GM18511 (cell line): ENCODE data around the gene CALML6.

Experiments
- ATAC-seq: cut with Tn5 transposase; IDR thresholded peaks from one replicate; pipeline ENCODE4 v1.9.1; 2021; ENCODE audit warnings: mild to moderate bottlenecking, moderate library complexity; ENCODE audit not compliant: unreplicated experiment

The CALML6 gene

GRCh38 chr1:1962752-1963151 is 47.7 kb downstream of the CALML6 start:
- ATAC-seq: no peak

DNA sequence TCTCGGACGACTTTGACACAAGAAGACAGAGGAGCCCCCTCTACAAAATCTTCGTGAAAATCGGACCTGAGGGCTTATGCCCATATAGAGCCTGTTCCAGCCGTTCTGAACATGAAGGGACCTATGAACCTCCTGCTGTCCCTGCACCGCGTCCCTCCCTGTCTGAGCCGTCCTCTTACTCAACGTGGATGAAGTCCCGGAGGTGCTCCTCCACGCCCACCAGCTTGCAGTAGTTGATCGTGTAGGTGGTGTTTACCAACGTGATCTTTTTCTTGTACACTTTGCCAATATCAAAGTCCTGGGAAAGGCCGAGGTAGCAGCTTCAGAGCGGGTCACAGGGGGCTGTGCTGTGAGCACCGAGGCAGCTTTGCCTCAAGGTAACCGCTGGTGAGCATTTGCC is 48.5 kb downstream of the CALML6 start:
- ATAC-seq: no peak

DNA sequence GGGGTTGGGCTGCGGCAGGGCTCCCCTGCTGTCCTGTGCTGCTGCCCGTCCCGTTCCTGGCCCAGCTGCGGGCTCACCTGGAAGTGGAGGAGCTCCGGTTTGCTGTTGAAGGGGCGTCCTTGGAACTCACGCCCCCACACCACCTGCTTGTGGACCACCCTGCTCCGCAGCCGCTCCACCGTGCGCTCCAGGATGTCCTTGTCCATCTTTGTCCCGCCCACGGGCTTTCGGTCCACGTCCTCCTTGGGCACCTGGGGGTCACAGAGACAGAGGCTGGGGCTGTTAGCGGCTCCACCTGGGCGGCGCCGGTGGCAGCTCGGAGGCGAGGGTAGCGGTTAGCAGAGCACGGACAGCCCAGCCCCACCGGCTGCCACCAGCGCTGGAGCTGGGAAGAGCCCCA is 49.8 kb downstream of the CALML6 start:
- ATAC-seq: no peak

- no peak for ATAC-seq
These were observed 50.5 kb downstream of the CALML6 start for GRCh38 chr1:1965546-1965945.

DNA sequence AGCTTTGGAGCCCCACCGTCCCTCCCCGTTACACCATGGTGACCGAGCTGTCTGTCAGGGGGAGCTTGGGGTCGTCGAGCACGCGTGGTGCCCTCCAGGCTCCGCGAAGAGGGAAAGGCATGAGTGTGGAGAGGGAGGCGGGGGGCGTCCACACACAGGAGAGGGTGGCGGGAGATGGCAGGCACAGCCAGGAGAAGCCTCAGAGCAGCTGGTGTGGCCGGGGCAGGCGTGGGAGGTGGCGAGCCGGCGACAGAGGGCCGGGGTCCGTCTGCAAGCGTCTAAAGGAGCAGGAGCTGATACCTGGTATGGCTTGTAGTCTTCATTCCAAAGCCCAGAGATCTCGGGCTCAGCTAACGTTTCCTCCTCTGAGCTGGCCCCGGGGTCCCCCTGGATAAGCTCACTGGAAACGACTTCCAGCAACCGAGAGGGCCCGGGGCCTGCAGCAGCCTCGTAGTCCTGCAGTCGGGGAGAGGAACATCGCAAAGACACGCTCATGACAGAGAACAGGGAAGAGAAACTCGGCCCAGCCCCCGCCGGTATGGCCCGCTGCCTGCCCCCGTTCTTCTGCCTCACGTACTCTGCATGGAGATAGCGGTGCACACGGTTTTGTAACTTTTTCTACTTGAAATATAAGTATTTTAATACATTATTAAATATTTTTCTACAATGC is 51.1 kb downstream of the CALML6 start:
- ATAC-seq: no peak
